ENCODE measurements around the gene ZNF736. TPM values are rescaled to one million over a fixed set of nuclear protein-coding genes. Genes with fewer than 3 reads are reported as not detected.
"Not testable (repeated sequence)": the region's sequence is repeated elsewhere in the genome, so short reads cannot be mapped to it uniquely, and the experiment has no call there.

The ZNF736 gene
- total and polyA plus RNA-seq, 2 of the 8 experiments (the other 6 are each of a cell fraction or from before 2014, with no cell fraction given) = not detected

DNA sequence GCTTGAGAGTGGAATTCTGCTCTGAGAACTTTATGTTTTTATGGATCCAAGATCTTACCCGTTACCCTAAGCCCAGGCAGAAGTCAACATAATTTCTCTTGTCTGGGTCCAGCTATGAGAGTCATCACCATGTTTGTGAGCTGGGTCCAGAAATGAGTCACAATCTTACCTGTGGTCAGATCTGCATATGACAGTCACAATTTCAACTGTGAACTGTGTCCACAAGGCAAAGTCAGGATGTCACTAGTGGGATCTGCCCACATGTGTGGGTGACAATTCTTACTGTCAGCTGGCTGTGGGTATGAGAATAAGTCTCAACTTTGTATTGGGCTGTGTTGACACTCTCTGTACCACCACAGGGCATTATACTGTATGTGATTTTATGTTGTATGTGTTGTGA, 16.3 kb upstream of the ZNF736 start:
- H2BK20ac ChIP-seq (ENCODE audit: low read length); FAIRE-seq; H3K4me2 ChIP-seq (ENCODE audit: insufficient read depth in 1 of 2, low read depth in 2 of 2, low read length in 2 of 2); H2BK12ac ChIP-seq (ENCODE audit: low read depth, low read length); H3K23ac ChIP-seq (ENCODE audit: insufficient read length); H3K4ac ChIP-seq (replicated peaks; ENCODE audit: insufficient read length, low read depth, low read length); H2BK15ac ChIP-seq (ENCODE audit: low read length); H3K27me3 ChIP-seq (replicated peaks in 1 of 4; ENCODE audit: control insufficient read depth in 3 of 4, extremely low read depth in 1 of 4, insufficient read depth in 3 of 4, low read length in 3 of 4); H3K23me2 ChIP-seq (ENCODE audit: low read depth, low read length); DNase-seq (ENCODE audit: low read depth in 1 of 2, low spot score in 2 of 2); H2AFZ ChIP-seq (ENCODE audit: low read length); H3K18ac ChIP-seq (ENCODE audit: extremely low read depth, low read length); H3K14ac ChIP-seq (ENCODE audit: insufficient read length); H3K56ac ChIP-seq (replicated peaks; ENCODE audit: insufficient read length, low read depth, low read length); H2AK5ac ChIP-seq (ENCODE audit: low read depth, low read length); H4K8ac ChIP-seq (ENCODE audit: extremely low read depth, insufficient read depth, low read length); H4K91ac ChIP-seq (replicated peaks; ENCODE audit: insufficient read length, low read length); CTCF ChIA-PET (ENCODE audit: partially characterized antibody); H4K5ac ChIP-seq (ENCODE audit: insufficient read length, low read depth, low read length); H3K79me2 ChIP-seq (ENCODE audit: control insufficient read depth in 1 of 2, insufficient read depth in 2 of 2, low read length in 2 of 2); H3K79me1 ChIP-seq (ENCODE audit: low read depth, low read length); H3K27ac ChIP-seq (ENCODE audit: low read depth, low read length); H2BK120ac ChIP-seq (replicated peaks; ENCODE audit: low read depth, low read length); H2BK5ac ChIP-seq (ENCODE audit: low read depth, low read length); H3K9ac ChIP-seq (replicated peaks in 1 of 4; ENCODE audit: extremely low read depth in 1 of 4, low read depth in 3 of 4, low read length in 3 of 4); H4K20me1 ChIP-seq (replicated peaks in 1 of 2; ENCODE audit: control insufficient read depth in 1 of 2, insufficient read depth in 2 of 2, low read length in 2 of 2); H3K4me3 ChIP-seq (ENCODE audit: extremely low read depth in 1 of 4, insufficient read depth in 2 of 4, low read depth in 3 of 4, low read length in 4 of 4); POLR2A ChIA-PET (ENCODE audit: partially characterized antibody); H3K36me3 ChIP-seq (ENCODE audit: control insufficient read depth in 2 of 4, insufficient read depth in 4 of 4, low read length in 3 of 4); H3K4me1 ChIP-seq (replicated peaks in 1 of 4; ENCODE audit: control insufficient read depth in 3 of 4, insufficient read depth in 4 of 4, low read length in 3 of 4): not testable (repeated sequence)
- H3K9me3 ChIP-seq (ENCODE audit: insufficient read depth in 2 of 2, low read depth in 1 of 2, low read length in 1 of 2) = peaks cover 75 to 96% of the 10 kb centered on the region in 2 experiments
- 70% methylated on average over 1 of the region's 1 CpG; no CpG with 5 or more reads in 1 of the 2 experiments for WGBS, 2 experiments (ENCODE audit: extremely low coverage in 1 of 2, insufficient coverage in 1 of 2, insufficient read length in 1 of 2, insufficient replicate concordance in 2 of 2, low coverage in 1 of 2, low lambda C conversion rate in 2 of 2, missing lambda C conversion rate in 1 of 2)

Measured in H1 (cell line).